ENCODE results near the gene SYPL1. TPM values are rescaled to one million over a fixed set of nuclear protein-coding genes. Genes with fewer than 3 reads are reported as not detected.

Gene SYPL1
- total and polyA plus RNA-seq, 9 of the 15 experiments (the other 6 are each of a cell fraction or from before 2014, with no cell fraction given), result 23.8 to 214 (median 70.2) TPM

DNA sequence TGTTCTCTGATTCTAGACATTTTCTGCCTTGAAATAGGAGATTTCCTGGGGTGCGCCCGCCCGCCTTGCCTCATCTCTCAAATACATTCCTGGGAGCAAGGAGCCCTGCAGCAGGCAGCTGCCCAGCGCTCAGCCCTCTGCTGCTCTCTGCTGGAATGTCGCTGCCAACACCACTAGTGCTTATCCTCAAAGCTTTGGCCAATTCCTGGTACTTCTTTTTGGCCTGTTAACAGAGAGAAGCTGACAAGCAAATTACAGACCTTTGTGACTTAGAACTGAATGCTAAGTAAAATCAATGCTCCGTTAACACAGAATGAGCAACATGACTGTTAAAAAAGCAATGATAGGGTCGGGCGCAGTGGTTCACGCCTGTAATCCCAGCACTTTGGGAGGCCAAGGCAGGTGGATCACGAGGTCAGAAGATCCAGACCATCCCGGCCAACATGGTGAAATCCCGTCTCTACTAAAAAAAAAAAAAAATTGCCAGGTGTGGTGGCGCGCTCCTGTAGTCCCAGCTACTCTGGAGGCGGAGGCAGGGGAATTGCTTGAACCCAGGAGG, 41.9 kb upstream of the SYPL1 start (continued):
- TF ChIP-seq PRDM10 (IDR thresholded peaks at IDR 0.05; ENCODE audit: partially characterized antibody) (no peak), ATF3 (IDR thresholded peaks at IDR 0.05) (no peak), ATF3 (CRISPR knock-in tag; conservative IDR thresholded peaks at IDR 0.05) (no peak), CHD4 (IDR thresholded peaks at IDR 0.05; ENCODE audit: insufficient read depth, insufficient replicate concordance, low read depth, low read length, poor library complexity, severe bottlenecking) (no peak), DMBX1 (CRISPR knock-in tag; IDR thresholded peaks at IDR 0.05; ENCODE audit: borderline replicate concordance) (no peak), PHF8 (IDR thresholded peaks at IDR 0.05; ENCODE audit: borderline replicate concordance, low read length) (no peak), HLTF (IDR thresholded peaks at IDR 0.05) (no peak), ZFPM2 (CRISPR knock-in tag; IDR thresholded peaks at IDR 0.05) (no peak), SRSF3 (IDR thresholded peaks at IDR 0.05; ENCODE audit: insufficient read depth, low read length) (no peak), PRMT5 (CRISPR knock-in tag; IDR thresholded peaks at IDR 0.05) (no peak), POLR2AphosphoS2 (IDR thresholded peaks at IDR 0.05; ENCODE audit: low read length) (no peak), ARHGAP35 (IDR thresholded peaks at IDR 0.05; ENCODE audit: partially characterized antibody) (no peak), SMC3 (conservative IDR thresholded peaks at IDR 0.05; ENCODE audit: insufficient read depth, low read depth, low read length) (peak; percentile 99), ZNF134 (CRISPR knock-in tag; conservative IDR thresholded peaks at IDR 0.05) (no peak), CREB1 (IDR thresholded peaks at IDR 0.05) (no peak), CREB1 (CRISPR knock-in tag; IDR thresholded peaks at IDR 0.05) (no peak), MAFF (IDR thresholded peaks at IDR 0.05; ENCODE audit: low read length) (no peak), NR3C1 (CRISPR knock-in tag; IDR thresholded peaks at IDR 0.05) (no peak)
- TF ChIP-seq, protein P1, sequence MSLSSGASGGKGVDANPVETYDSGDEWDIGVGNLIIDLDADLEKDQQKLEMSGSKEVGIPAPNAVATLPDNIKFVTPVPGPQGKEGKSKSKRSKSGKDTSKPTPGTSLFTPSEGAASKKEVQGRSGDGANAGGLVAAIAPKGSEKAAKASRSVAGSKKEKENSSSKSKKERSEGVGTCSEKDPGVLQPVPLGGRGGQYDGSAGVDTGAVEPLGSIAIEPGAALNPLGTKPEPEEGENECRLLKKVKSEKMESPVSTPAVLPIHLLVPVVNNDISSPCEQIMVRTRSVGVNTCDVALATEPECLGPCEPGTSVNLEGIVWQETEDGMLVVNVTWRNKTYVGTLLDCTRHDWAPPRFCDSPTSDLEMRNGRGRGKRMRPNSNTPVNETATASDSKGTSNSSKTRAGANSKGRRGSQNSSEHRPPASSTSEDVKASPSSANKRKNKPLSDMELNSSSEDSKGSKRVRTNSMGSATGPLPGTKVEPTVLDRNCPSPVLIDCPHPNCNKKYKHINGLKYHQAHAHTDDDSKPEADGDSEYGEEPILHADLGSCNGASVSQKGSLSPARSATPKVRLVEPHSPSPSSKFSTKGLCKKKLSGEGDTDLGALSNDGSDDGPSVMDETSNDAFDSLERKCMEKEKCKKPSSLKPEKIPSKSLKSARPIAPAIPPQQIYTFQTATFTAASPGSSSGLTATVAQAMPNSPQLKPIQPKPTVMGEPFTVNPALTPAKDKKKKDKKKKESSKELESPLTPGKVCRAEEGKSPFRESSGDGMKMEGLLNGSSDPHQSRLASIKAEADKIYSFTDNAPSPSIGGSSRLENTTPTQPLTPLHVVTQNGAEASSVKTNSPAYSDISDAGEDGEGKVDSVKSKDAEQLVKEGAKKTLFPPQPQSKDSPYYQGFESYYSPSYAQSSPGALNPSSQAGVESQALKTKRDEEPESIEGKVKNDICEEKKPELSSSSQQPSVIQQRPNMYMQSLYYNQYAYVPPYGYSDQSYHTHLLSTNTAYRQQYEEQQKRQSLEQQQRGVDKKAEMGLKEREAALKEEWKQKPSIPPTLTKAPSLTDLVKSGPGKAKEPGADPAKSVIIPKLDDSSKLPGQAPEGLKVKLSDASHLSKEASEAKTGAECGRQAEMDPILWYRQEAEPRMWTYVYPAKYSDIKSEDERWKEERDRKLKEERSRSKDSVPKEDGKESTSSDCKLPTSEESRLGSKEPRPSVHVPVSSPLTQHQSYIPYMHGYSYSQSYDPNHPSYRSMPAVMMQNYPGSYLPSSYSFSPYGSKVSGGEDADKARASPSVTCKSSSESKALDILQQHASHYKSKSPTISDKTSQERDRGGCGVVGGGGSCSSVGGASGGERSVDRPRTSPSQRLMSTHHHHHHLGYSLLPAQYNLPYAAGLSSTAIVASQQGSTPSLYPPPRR (CRISPR knock-in tag; IDR thresholded peaks at IDR 0.05; ENCODE audit: borderline replicate concordance), result no peak

Data from K562 (cell line).